CD14-positive monocyte (primary cell): ENCODE data around the gene NUP210. TPM values are rescaled to one million over a fixed set of nuclear protein-coding genes. Genes with fewer than 3 reads are reported as not detected.

Experiments
- DNase-seq, 3 donors: peaks; one replicate each; pipeline ENCODE4 v3.0.0-alpha.2; 2011 to 2022
- H2AFZ ChIP-seq: 2 replicates; pipeline ENCODE4 v1.6.0; 2012; ENCODE audit warnings: mild to moderate bottlenecking, low read depth, low read length, inconsistent platforms; ENCODE audit not compliant: insufficient read depth, poor library complexity, severe bottlenecking
- H3K27ac ChIP-seq, 2 donors: 1 replicate in 1 of 2; 2 replicates in 1 of 2; pipeline ENCODE4 v1.5.1; 2012 to 2013; ENCODE audit warnings: low read length in 2 of 2, control low read depth in 1 of 2, inconsistent platforms in 1 of 2, low read depth in 1 of 2, mild to moderate bottlenecking in 1 of 2
- H3K27me3 ChIP-seq, 2 donors: one replicate each; pipeline versions ENCODE4 v1.6.0 to v1.6.1; 2011 to 2013; ENCODE audit warnings: low read length in 2 of 2; ENCODE audit not compliant: control insufficient read depth in 2 of 2, insufficient read depth in 2 of 2
- H3K36me3 ChIP-seq, 2 donors: replicated peaks in 1 of 2; 1 replicate in 1 of 2; 2 replicates in 1 of 2; pipeline versions ENCODE4 v1.5.1 to v1.6.1; 2012 to 2013; ENCODE audit warnings: low read length in 2 of 2, control low read depth in 1 of 2, inconsistent platforms in 1 of 2, mild to moderate bottlenecking in 1 of 2; ENCODE audit not compliant: insufficient read depth in 2 of 2, control insufficient read depth in 1 of 2
- H3K4me1 ChIP-seq, 2 donors: 1 replicate in 1 of 2; 2 replicates in 1 of 2; pipeline versions ENCODE4 v1.5.1 to v1.6.1; 2012 to 2013; ENCODE audit warnings: low read length in 2 of 2, control low read depth in 1 of 2, inconsistent platforms in 1 of 2, mild to moderate bottlenecking in 1 of 2, moderate library complexity in 1 of 2; ENCODE audit not compliant: insufficient read depth in 2 of 2, control insufficient read depth in 1 of 2
- H3K4me2 ChIP-seq: replicated peaks from 2 replicates; pipeline ENCODE3; 2012; ENCODE audit warnings: low read length, moderate library complexity, mild to moderate bottlenecking; ENCODE audit not compliant: poor library complexity, severe bottlenecking; ENCODE audit errors: extremely low read depth
- H3K4me3 ChIP-seq, 3 experiments: fragments of 200-600 bp in 1 of 3; sonication (generic) in 1 of 3; replicated peaks in 1 of 3; 1 replicate in 2 of 3; 2 replicates in 1 of 3; pipeline ENCODE4 v1.5.1; 2011 to 2013; ENCODE audit warnings: low read length in 3 of 3, mild to moderate bottlenecking in 3 of 3, control low read depth in 2 of 3, low read depth in 2 of 3, inconsistent platforms in 1 of 3, moderate library complexity in 1 of 3
- H3K79me2 ChIP-seq: 2 replicates; pipeline ENCODE4 v1.6.0; 2012; ENCODE audit warnings: mild to moderate bottlenecking, control low read depth, inconsistent platforms, low read length, moderate library complexity; ENCODE audit not compliant: insufficient read depth
- H3K9ac ChIP-seq: 2 replicates; pipeline ENCODE4 v1.6.0; 2017; ENCODE audit warnings: low read length, mild to moderate bottlenecking; ENCODE audit not compliant: insufficient read depth, poor library complexity, severe bottlenecking
- H3K9me3 ChIP-seq, 2 donors: replicated peaks in 1 of 2; 1 replicate in 1 of 2; 2 replicates in 1 of 2; pipeline versions ENCODE4 v1.5.1 to v1.6.1; 2012 to 2013; ENCODE audit warnings: low read length in 2 of 2, control low read depth in 1 of 2; ENCODE audit not compliant: control insufficient read depth in 1 of 2, insufficient read depth in 1 of 2
- H4K20me1 ChIP-seq: 2 replicates; pipeline ENCODE4 v1.6.0; 2012; ENCODE audit warnings: mild to moderate bottlenecking, low read length, control low read depth, moderate library complexity; ENCODE audit not compliant: insufficient read depth
- H3K27ac Mint-ChIP-seq, 7 donors: one replicate each; pipeline ENCODE4 v1.8.0; 2020; ENCODE audit warnings: mild to moderate bottlenecking in 7 of 7, mixed read lengths in 7 of 7, moderate library complexity in 6 of 7, inconsistent platforms in 2 of 7
- H3K27me3 Mint-ChIP-seq, 3 donors: one replicate each; pipeline ENCODE4 v1.8.0; 2021 to 2022; ENCODE audit warnings: low read depth in 3 of 3, mild to moderate bottlenecking in 3 of 3, mixed read lengths in 3 of 3, moderate library complexity in 3 of 3, inconsistent platforms in 1 of 3
- H3K36me3 Mint-ChIP-seq, 2 donors: one replicate each; pipeline ENCODE4 v1.8.0; 2020; ENCODE audit warnings: mixed read lengths in 2 of 2, inconsistent platforms in 1 of 2, mild to moderate bottlenecking in 1 of 2
- H3K4me1 Mint-ChIP-seq: one replicate; pipeline ENCODE4 v1.8.0; 2020; ENCODE audit warnings: mild to moderate bottlenecking, mixed read lengths
- H3K4me3 Mint-ChIP-seq, 2 donors: one replicate each; pipeline ENCODE4 v1.8.0; 2020; ENCODE audit warnings: mild to moderate bottlenecking in 2 of 2, mixed read lengths in 2 of 2, moderate library complexity in 1 of 2
- H3K9me3 Mint-ChIP-seq, 7 donors: one replicate each; pipeline ENCODE4 v1.8.0; 2020 to 2022; ENCODE audit warnings: mixed read lengths in 7 of 7, mild to moderate bottlenecking in 6 of 7, moderate library complexity in 6 of 7, inconsistent platforms in 2 of 7
- WGBS: methylation state at CpG from one replicate; pipeline ENCODE4 v1.1.5; 2013; ENCODE audit warnings: missing lambda C conversion rate; ENCODE audit not compliant: insufficient coverage; 5-methylcytosine and 5-hydroxymethylcytosine counted together
- intact Hi-C, 2 donors: fragments of 100-400 bp; cut with micrococcal nuclease; formaldehyde crosslinking; loops; one replicate each; pipeline versions ENCODE4 v1.15.0 to v1.15.1; 2023
- polyA plus RNA-seq, 3 donors: library from polyadenylated mRNA; depleted of rRNA in 1 of 3; unstranded in 2 of 3; stranded (reverse) in 1 of 3; fragments of 300-500 nt in 2 of 3; fragments of >200 nt in 1 of 3; fragmentation: Illumina TruSeq in 2 of 3; gene quantifications; 1 replicate in 2 of 3; 2 replicates in 1 of 3; pipeline ENCODE4 v1.2.3, GENCODE V29; 2012 to 2021
- TF ChIP-seq, protein P1 (sequence below): fragments of 200-600 bp; IDR thresholded peaks from one replicate; pipeline ENCODE4 v1.8.0; 2022; ENCODE audit warnings: antibody characterized with exemption, mild to moderate bottlenecking

Gene NUP210
- polyA plus RNA-seq, 3 donors, result 7.9 to 43.5 (median 13.0) TPM

DNA sequence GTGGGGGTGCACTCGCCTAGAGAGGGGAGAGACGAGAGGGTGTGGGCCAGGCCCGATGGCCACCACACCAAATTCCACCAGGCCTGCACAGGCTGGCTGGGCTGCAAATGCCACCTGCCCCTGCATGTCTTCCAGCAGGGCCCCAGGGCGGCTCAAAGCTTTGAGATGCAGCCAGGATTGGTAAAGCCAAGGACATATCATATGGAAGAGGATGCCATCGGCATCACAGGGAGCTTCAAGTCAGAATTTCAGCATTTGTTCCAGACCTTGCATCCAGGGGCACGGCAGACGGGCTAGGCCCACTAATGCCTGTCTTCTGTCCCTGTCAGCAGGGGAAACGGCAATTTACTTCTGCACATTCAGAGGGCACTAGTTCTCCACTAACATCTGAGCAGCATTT lies 97.8 kb downstream of the NUP210 start:
- TF ChIP-seq, protein P1, sequence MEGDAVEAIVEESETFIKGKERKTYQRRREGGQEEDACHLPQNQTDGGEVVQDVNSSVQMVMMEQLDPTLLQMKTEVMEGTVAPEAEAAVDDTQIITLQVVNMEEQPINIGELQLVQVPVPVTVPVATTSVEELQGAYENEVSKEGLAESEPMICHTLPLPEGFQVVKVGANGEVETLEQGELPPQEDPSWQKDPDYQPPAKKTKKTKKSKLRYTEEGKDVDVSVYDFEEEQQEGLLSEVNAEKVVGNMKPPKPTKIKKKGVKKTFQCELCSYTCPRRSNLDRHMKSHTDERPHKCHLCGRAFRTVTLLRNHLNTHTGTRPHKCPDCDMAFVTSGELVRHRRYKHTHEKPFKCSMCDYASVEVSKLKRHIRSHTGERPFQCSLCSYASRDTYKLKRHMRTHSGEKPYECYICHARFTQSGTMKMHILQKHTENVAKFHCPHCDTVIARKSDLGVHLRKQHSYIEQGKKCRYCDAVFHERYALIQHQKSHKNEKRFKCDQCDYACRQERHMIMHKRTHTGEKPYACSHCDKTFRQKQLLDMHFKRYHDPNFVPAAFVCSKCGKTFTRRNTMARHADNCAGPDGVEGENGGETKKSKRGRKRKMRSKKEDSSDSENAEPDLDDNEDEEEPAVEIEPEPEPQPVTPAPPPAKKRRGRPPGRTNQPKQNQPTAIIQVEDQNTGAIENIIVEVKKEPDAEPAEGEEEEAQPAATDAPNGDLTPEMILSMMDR, result no peak
- no peak for DNase-seq
- intact Hi-C loops, result no loop called here
- H3K27me3 ChIP-seq, result no peaks in the 10 kb centered on the region
- H3K27ac ChIP-seq, result no peak overlapping the region
- Mint-ChIP-seq H3K4me1 (no peaks in the 10 kb centered on the region), H3K36me3 (peaks cover 89 to 100% of the 10 kb centered on the region in 2 donors), H3K9me3 (no peaks in the 10 kb centered on the region), H3K4me3 (no peak overlapping the region), H3K27ac (peak overlapping the region in 2 of 7 donors; percentile 25 to 30), H3K27me3 (peaks cover 0 to 2% (median 0%) of the 10 kb centered on the region in 3 donors)
- peaks cover 96 to 100% of the 10 kb centered on the region in 2 donors for H3K36me3 ChIP-seq
- H4K20me1 ChIP-seq, result no peaks in the 10 kb centered on the region
- no peak overlapping the region for H3K9ac ChIP-seq
- H2AFZ ChIP-seq, result no peak overlapping the region
- no peaks in the 10 kb centered on the region for H3K79me2 ChIP-seq
- WGBS, result 98% methylated on average over 5 of the region's 8 CpGs
- no peak overlapping the region for H3K4me2 ChIP-seq
- no peak overlapping the region for H3K4me3 ChIP-seq
- no peaks in the 10 kb centered on the region for H3K4me1 ChIP-seq
- no peaks in the 10 kb centered on the region for H3K9me3 ChIP-seq

DNA sequence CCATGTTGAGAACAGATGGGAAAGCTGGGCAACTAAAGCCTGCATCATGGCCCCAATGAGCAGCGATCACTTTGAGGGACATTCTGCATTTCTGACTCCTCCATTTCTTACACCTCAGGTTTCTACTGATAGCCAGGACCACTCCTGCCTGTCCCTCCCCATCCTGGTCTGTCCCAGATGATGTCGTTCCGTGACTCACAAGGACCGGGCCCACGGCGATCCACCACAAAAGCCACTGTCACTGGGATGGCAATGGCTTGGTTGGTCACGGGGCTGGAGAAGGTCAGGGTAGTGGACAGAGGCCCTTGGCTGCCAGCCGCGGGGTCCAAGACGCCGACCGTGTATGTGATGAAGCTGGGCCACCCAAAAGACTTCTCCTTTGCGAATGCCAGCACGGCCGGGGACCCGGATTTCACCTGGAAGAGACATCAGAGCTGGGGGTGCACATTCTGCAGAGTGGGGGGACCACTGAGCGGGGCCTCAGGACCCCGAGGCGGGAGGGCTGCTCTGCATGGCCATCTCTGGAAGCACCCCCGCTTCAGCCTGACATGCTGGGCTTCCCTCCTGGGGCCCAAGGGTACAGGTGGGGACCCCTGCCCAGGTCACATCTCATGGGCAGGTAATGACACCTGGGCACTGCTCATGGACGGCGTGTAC lies 100.4 kb downstream of the NUP210 start:
- no peak for DNase-seq
- no peak overlapping the region for H3K4me2 ChIP-seq
- TF ChIP-seq, protein P1, result no peak
- 98% methylated on average over 20 of the region's 22 CpGs for WGBS
- H3K4me1 ChIP-seq, result no peaks in the 10 kb centered on the region
- no peaks in the 10 kb centered on the region for H3K9me3 ChIP-seq
- intact Hi-C loops, result no loop called here
- H3K4me3 Mint-ChIP-seq, result no peak overlapping the region
- H3K9ac ChIP-seq, result no peak overlapping the region
- H3K36me3 ChIP-seq, result peaks cover 95 to 100% of the 10 kb centered on the region in 2 donors
- no peaks in the 10 kb centered on the region for H3K79me2 ChIP-seq
- peak overlapping the region in 1 of 7 donors; percentile 18 for H3K27ac Mint-ChIP-seq
- H2AFZ ChIP-seq, result no peak overlapping the region
- H3K27me3 Mint-ChIP-seq, result peaks cover 0 to 2% (median 0%) of the 10 kb centered on the region in 3 donors
- no peak overlapping the region for H3K27ac ChIP-seq
- H3K4me1 Mint-ChIP-seq, result no peaks in the 10 kb centered on the region
- peaks cover 91 to 100% of the 10 kb centered on the region in 2 donors for H3K36me3 Mint-ChIP-seq
- H4K20me1 ChIP-seq, result no peaks in the 10 kb centered on the region
- H3K9me3 Mint-ChIP-seq, result no peaks in the 10 kb centered on the region
- H3K27me3 ChIP-seq, result no peaks in the 10 kb centered on the region
- no peak overlapping the region for H3K4me3 ChIP-seq
